ENCODE measurements around the gene PAQR4. TPM values are rescaled to one million over a fixed set of nuclear protein-coding genes. Genes with fewer than 3 reads are reported as not detected.

The PAQR4 gene
- total RNA-seq, 3 donors from 2014 or later (not counting 1 experiment from before 2014, with no cell fraction given) = 2.9 to 4.4 (median 3.5) TPM

- Mint-ChIP-seq H3K4me1 (peaks cover 35 to 54% of the 10 kb centered on the region in 2 donors), H3K27me3 (ENCODE audit: low read depth in 2 of 2) (no peaks in the 10 kb centered on the region), H3K36me3 (no peaks in the 10 kb centered on the region), H3K27ac (peak overlapping the region; percentile 91 to 92), H3K4me3 (peak overlapping the region; percentile 94), H3K9me3 (no peaks in the 10 kb centered on the region)
- H3K4me3 ChIP-seq (ENCODE audit: low read length) = no peak overlapping the region
- intact Hi-C loops (cut with micrococcal nuclease) = no loop called here
- DNase-seq = peak in 1 of 2 donors; percentile 41
- no peaks in the 10 kb centered on the region for H3K9me3 ChIP-seq (ENCODE audit: control insufficient read depth, insufficient read depth, low read length)
- peaks cover 15% of the 10 kb centered on the region for H3K36me3 ChIP-seq (ENCODE audit: control insufficient read depth, insufficient read depth, low read length)
- H3K27me3 ChIP-seq (ENCODE audit: control insufficient read depth, insufficient read depth, low read length) = peaks cover 3% of the 10 kb centered on the region
- H3K27ac ChIP-seq (ENCODE audit: low read length) = peak overlapping the region; percentile 3
- no peak for TF ChIP-seq CTCF (IDR thresholded peaks at IDR 0.05)
- ATAC-seq = no peak
- peaks cover 68% of the 10 kb centered on the region for H3K4me1 ChIP-seq (ENCODE audit: control insufficient read depth, insufficient read depth, low read length)
- 74% methylated on average over 7 of the region's 8 CpGs for WGBS (ENCODE audit: insufficient coverage)
Measured at GRCh38 chr16:3022684-3023414, 53.7 kb downstream of the PAQR4 start.

Other genes with a start within 250 kb of the PAQR4 start
- 1 to 10 TPM in 2 of 3 donors, under 1 TPM in 1; 0.42 to 1.3 (median 1.2) TPM for gene PRSS27, start 249.1 kb upstream of the PAQR4 start, total RNA-seq
- 1,000 to 10,000 TPM; 1,131 to 1,162 (median 1,149) TPM for gene SRRM2, start 216.7 kb upstream of the PAQR4 start, total RNA-seq
- 100 to 1,000 TPM; 146 to 207 (median 161) TPM for gene ELOB, start 192.1 kb upstream of the PAQR4 start, total RNA-seq
- gene PRSS33, start 181.8 kb upstream of the PAQR4 start, total RNA-seq = under 1 TPM; 0.20 to 0.63 (median 0.54) TPM
- gene PRSS41, start 170.9 kb upstream of the PAQR4 start, total RNA-seq = under 1 TPM in 1 of 3 donors, not detected in 2; 0.33 TPM
- 1 to 10 TPM in 1 of 3 donors, under 1 TPM in 1, not detected in 1; 0.64 to 6.6 TPM for gene PRSS21, start 152.1 kb upstream of the PAQR4 start, total RNA-seq
- 1 to 10 TPM in 2 of 3 donors, under 1 TPM in 1; 0.78 to 1.5 (median 1.1) TPM for gene ZG16B, start 139.0 kb upstream of the PAQR4 start, total RNA-seq
- gene PRSS22, start 111.2 kb upstream of the PAQR4 start, total RNA-seq = 1 to 10 TPM; 1.5 to 7.7 (median 3.3) TPM
- 10 to 100 TPM; 12.0 to 12.7 (median 12.6) TPM for gene FLYWCH2, start 86.1 kb upstream of the PAQR4 start, total RNA-seq
- gene FLYWCH1, start 57.4 kb upstream of the PAQR4 start, total RNA-seq = 100 to 1,000 TPM in 2 of 3 donors, 10 to 100 TPM in 1; 85.1 to 148 (median 130) TPM
- gene KREMEN2, start 5.1 kb upstream of the PAQR4 start, total RNA-seq = under 1 TPM in 1 of 3 donors, not detected in 2; 0.16 TPM
- gene PKMYT1, start 11.1 kb downstream of the PAQR4 start, total RNA-seq = 1 to 10 TPM; 2.6 to 5.9 (median 3.5) TPM
- under 1 TPM in 2 of 3 donors, not detected in 1; 0.34 to 0.35 TPM for gene CLDN9, start 43.6 kb downstream of the PAQR4 start, total RNA-seq
- not detected for gene CLDN6, start 48.8 kb downstream of the PAQR4 start, total RNA-seq
- 1 to 10 TPM; 2.4 to 3.7 (median 3.1) TPM for gene TNFRSF12A, start 51.0 kb downstream of the PAQR4 start, total RNA-seq
- gene HCFC1R1, start 54.6 kb downstream of the PAQR4 start, total RNA-seq = 10 to 100 TPM; 15.4 to 21.8 (median 16.0) TPM
- 10 to 100 TPM; 17.1 to 21.5 (median 17.2) TPM for gene THOC6, start 54.7 kb downstream of the PAQR4 start, total RNA-seq
- gene BICDL2, start 67.6 kb downstream of the PAQR4 start, total RNA-seq = not detected
- gene MMP25, start 77.2 kb downstream of the PAQR4 start, total RNA-seq = 10 to 100 TPM in 1 of 3 donors, 1 to 10 TPM in 2; 2.0 to 62.2 (median 5.6) TPM
- gene IL32, start 96.3 kb downstream of the PAQR4 start, total RNA-seq = 100 to 1,000 TPM; 305 to 562 (median 319) TPM
- gene ZSCAN10, start 129.9 kb downstream of the PAQR4 start, total RNA-seq = under 1 TPM; 0.65 to 0.96 (median 0.77) TPM
- under 1 TPM in 1 of 3 donors, not detected in 2; 0.16 TPM for gene ZNF205, start 143.2 kb downstream of the PAQR4 start, total RNA-seq
- gene ZNF213, start 165.7 kb downstream of the PAQR4 start, total RNA-seq = 1 to 10 TPM; 4.8 to 6.8 (median 5.1) TPM
- not detected for gene OR1F1, start 218.9 kb downstream of the PAQR4 start, total RNA-seq

Measured in natural killer cell (primary cell).